ENCODE data around the gene ADAM12.

- TF ChIP-seq CTCF (IDR thresholded peaks at IDR 0.05) (no peak), POLR2A (IDR thresholded peaks at IDR 0.05) (no peak), EP300 (IDR thresholded peaks at IDR 0.05) (no peak)
These were observed 366.3 kb downstream of the ADAM12 start for GRCh38 chr10:126021833-126022500.
